ENCODE results near the gene SHMT2. TPM values are rescaled to one million over a fixed set of nuclear protein-coding genes. Genes with fewer than 3 reads are reported as not detected.
"Not testable (repeated sequence)": the region's sequence is repeated elsewhere in the genome, so short reads cannot be mapped to it uniquely, and the experiment has no call there.

The SHMT2 gene
- total RNA-seq, 4 donors from 2014 or later = 20.5 to 42.4 (median 34.4) TPM

DNA sequence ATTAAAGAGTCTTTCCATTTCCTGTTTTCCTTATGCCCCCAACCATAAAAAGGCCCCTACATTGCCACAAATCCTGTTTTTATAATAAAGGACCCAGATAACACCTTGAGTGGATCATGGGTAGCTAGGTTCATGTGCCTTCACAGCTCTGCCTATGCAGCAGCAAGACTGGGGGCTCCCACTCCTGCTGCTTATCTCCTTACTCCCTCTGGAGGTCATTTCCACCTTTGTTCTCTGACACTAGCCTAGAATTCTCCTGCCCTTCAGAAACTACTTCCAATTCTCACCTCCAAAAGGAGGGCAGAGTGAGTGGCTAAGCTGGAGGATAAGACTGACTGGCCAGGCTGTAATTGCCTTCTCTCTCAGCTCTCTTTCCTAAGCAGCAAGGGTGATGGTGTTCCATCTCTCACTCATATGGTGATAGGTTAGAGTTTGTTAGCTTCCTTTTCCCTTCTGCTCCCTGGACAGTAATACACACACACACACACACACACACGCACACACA lies 41.5 kb downstream of the SHMT2 start:
- Histone ChIP-seq H3K27ac (no peak overlapping the region), H3K4me3 (no peak overlapping the region), H3K4me1 (no peaks in the 10 kb centered on the region), H3K36me3 (peaks cover 0 to 93% of the 10 kb centered on the region in 2 donors), H3K27me3 (no peaks in the 10 kb centered on the region), H3K9me3 (no peaks in the 10 kb centered on the region)
- ATAC-seq = no peak
- 83% methylated on average over 1 of the region's 1 CpG; no CpG with 5 or more reads in 1 of the 2 donors for WGBS, 2 donors (ENCODE audit: low coverage in 1 of 2)
- TF ChIP-seq EP300 (IDR thresholded peaks at IDR 0.05) (no peak), POLR2AphosphoS5 (IDR thresholded peaks at IDR 0.05) (no peak), CTCF (IDR thresholded peaks at IDR 0.05) (no peak), POLR2A (IDR thresholded peaks at IDR 0.05) (no peak)

DNA sequence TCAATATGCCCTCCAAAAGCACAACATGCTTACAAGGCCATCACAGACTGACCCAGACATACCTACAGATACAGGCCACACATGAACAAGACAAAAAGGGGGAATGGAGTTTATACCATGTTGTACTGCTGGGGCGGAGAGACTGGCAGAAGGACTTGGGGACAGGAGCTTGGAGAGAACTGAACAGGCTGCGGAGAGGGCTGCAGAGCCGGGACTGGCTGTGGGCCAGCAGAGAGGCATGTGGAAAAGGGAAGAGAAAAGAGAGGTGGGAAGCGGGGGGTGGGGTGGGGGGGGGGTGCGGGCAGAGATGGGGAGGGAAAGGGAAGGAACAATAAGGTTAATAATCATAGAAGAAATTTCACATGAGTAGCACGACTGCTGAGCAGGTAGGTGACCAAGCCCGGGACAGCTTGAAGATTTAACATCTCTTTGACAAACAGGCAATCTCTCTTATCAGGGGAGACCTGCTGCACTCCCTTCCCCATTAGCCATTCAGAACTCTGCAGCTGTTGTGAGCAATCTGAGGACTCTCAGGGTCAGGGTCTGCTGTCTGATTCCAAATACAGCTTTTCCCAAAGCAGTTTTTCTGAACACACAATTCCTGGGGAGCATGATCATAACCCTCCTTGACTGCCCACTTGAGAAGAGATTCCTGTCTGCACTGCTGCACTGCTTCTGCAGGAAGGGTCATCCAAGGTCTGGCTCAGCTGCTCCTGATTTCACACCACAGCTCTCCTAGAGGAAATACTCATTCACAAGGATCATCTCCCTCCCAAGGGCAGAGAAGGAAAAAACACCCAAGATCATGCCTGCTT lies 43.0 kb downstream of the SHMT2 start:
- no peak for ATAC-seq

GRCh38 chr12:57273516-57273915 lies 44.0 kb downstream of the SHMT2 start:
- H3K27me3 ChIP-seq = no peaks in the 10 kb centered on the region
- TF ChIP-seq POLR2AphosphoS5 (IDR thresholded peaks at IDR 0.05) (no peak), CTCF (IDR thresholded peaks at IDR 0.05) (no peak), POLR2A (IDR thresholded peaks at IDR 0.05) (no peak), EP300 (IDR thresholded peaks at IDR 0.05) (no peak)
- H3K36me3 ChIP-seq = peaks cover 0 to 93% of the 10 kb centered on the region in 2 donors
- no peak for ATAC-seq
- H3K4me1 ChIP-seq = no peaks in the 10 kb centered on the region
- H3K27ac ChIP-seq = no peak overlapping the region
- no peak overlapping the region for H3K4me3 ChIP-seq
- H3K9me3 ChIP-seq = no peaks in the 10 kb centered on the region

More for the DNA sequence above, 43.0 kb downstream of the SHMT2 start:
- TF ChIP-seq CTCF (IDR thresholded peaks at IDR 0.05) = no peak
- no peak for TF ChIP-seq POLR2AphosphoS5 (IDR thresholded peaks at IDR 0.05)
- TF ChIP-seq EP300 (IDR thresholded peaks at IDR 0.05) = no peak
- TF ChIP-seq POLR2A (IDR thresholded peaks at IDR 0.05) = no peak
- no peaks in the 10 kb centered on the region for H3K27me3 ChIP-seq
- 50 to 52% methylated on average over 5 to 6 of the region's 7 CpGs for WGBS, 2 donors (ENCODE audit: low coverage in 1 of 2)
- H3K36me3 ChIP-seq = peaks cover 0 to 93% of the 10 kb centered on the region in 2 donors
- H3K4me1 ChIP-seq = no peaks in the 10 kb centered on the region
- no peak overlapping the region for H3K27ac ChIP-seq
- no peaks in the 10 kb centered on the region for H3K9me3 ChIP-seq
- H3K4me3 ChIP-seq = no peak overlapping the region

GRCh38 chr12:57276233-57276632 lies 46.7 kb downstream of the SHMT2 start:
- 92 to 100% methylated on average over 3 to 6 of the region's 6 CpGs for WGBS, 2 donors (ENCODE audit: low coverage in 1 of 2)
- not testable (repeated sequence) for H3K27me3 ChIP-seq, H3K9me3 ChIP-seq, H3K4me1 ChIP-seq, H3K27ac ChIP-seq, ATAC-seq, H3K4me3 ChIP-seq
- peaks cover 0 to 93% of the 10 kb centered on the region in 2 donors for H3K36me3 ChIP-seq

DNA sequence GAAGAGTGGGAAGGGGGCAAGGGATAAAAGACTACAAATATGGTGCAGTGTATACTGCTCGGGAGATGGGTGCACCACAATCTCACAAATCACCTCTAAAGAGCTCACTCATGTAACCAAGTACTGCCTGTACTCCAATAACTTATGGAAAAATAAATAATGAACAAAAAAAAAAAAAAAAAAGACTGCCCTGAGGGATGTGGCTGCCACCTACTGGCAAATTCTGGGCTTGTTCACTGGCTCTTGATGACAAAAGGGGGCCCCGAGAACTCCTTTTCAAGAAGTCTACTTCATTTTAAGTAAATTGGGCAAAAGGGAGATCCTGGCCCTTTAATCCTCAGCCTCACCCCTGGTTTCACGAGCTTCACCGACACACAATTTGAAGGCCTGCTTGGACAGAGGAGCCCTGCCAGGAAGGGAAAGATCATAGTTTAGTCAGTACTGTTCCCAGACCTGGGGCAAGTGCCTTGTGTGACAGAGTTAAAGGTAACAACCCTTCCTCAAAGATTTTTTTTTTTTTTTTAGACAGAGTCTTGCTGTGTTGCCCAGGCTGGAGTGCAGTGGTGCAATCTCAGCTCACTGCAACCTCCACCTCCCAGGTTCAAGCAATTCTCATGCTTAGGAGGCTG lies 47.5 kb downstream of the SHMT2 start:
- ATAC-seq = no peak
- no peak for TF ChIP-seq EP300 (IDR thresholded peaks at IDR 0.05)
- TF ChIP-seq POLR2A (IDR thresholded peaks at IDR 0.05) = no peak
- TF ChIP-seq POLR2AphosphoS5 (IDR thresholded peaks at IDR 0.05) = no peak
- TF ChIP-seq CTCF (IDR thresholded peaks at IDR 0.05) = no peak
- Histone ChIP-seq H3K4me1 (peaks cover 0 to 6% (median 0%) of the 10 kb centered on the region in 3 donors), H3K27ac (no peak overlapping the region), H3K27me3 (no peaks in the 10 kb centered on the region), H3K36me3 (peaks cover 0 to 93% of the 10 kb centered on the region in 2 donors), H3K4me3 (no peak overlapping the region), H3K9me3 (no peaks in the 10 kb centered on the region)
- 71% methylated on average over 4 of the region's 4 CpGs; no CpG with 5 or more reads in 1 of the 2 donors for WGBS, 2 donors (ENCODE audit: low coverage in 1 of 2)
